Measurements from ENCODE around the gene SND1.

Gene SND1

DNA sequence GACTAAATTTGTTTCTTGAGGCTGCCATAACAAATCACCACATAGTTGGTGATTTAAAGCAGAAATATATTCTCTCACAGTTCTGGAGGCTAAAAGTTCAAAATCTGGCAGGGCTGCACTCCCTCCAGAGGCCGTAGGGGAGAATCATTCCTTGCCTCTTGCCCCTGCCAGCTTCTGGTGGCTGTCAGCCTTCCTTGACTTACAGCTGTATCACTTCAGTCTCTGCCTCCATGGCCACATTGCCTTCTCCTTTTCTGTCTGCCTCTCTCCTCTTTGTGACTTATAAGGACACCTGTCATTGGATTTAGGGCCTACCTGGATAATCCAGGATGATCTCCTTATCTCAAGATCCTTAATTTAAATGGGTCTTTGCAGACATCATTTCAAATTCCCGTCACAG, 385.1 kb downstream of the SND1 start:
- Histone ChIP-seq H3K79me2 (ENCODE audit: insufficient read depth, low read length) (no peaks in the 10 kb centered on the region), H2AFZ (ENCODE audit: low read length) (no peak overlapping the region), H3F3A (ENCODE audit: insufficient read depth, low read length) (no peaks in the 10 kb centered on the region), H3K27me3 (ENCODE audit: insufficient read depth, low read length) (peaks cover 10% of the 10 kb centered on the region; the same call in 1 of the 2 replicates), H3K9ac (ENCODE audit: low read length) (no peak overlapping the region), H3K4me3 (ENCODE audit: low read depth, low read length, poor library complexity, severe bottlenecking) (no peak overlapping the region), H3K4me2 (ENCODE audit: low read length) (no peak overlapping the region), H4K20me1 (ENCODE audit: insufficient read depth, low read length) (no peaks in the 10 kb centered on the region), H3K27ac (ENCODE audit: low read depth, low read length, poor library complexity, severe bottlenecking) (no peak overlapping the region), H3K9me3 (ENCODE audit: low read length) (no peaks in the 10 kb centered on the region), H3K9me2 (ENCODE audit: low read depth, low read length) (no peaks in the 10 kb centered on the region), H3K4me1 (ENCODE audit: insufficient read depth, low read length, severe bottlenecking) (peaks cover 13% of the 10 kb centered on the region), H3K36me3 (ENCODE audit: insufficient read depth, low read length) (no peaks in the 10 kb centered on the region; the same call in 1 of the 2 replicates)
- TF ChIP-seq, protein P1, sequence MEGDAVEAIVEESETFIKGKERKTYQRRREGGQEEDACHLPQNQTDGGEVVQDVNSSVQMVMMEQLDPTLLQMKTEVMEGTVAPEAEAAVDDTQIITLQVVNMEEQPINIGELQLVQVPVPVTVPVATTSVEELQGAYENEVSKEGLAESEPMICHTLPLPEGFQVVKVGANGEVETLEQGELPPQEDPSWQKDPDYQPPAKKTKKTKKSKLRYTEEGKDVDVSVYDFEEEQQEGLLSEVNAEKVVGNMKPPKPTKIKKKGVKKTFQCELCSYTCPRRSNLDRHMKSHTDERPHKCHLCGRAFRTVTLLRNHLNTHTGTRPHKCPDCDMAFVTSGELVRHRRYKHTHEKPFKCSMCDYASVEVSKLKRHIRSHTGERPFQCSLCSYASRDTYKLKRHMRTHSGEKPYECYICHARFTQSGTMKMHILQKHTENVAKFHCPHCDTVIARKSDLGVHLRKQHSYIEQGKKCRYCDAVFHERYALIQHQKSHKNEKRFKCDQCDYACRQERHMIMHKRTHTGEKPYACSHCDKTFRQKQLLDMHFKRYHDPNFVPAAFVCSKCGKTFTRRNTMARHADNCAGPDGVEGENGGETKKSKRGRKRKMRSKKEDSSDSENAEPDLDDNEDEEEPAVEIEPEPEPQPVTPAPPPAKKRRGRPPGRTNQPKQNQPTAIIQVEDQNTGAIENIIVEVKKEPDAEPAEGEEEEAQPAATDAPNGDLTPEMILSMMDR (IDR thresholded peaks at IDR 0.05; ENCODE audit: low read length), result no peak; the same call in 1 of the 2 replicates
- no peak for TF ChIP-seq EZH2 (IDR thresholded peaks at IDR 0.05; ENCODE audit: borderline replicate concordance, low read length)

DNA sequence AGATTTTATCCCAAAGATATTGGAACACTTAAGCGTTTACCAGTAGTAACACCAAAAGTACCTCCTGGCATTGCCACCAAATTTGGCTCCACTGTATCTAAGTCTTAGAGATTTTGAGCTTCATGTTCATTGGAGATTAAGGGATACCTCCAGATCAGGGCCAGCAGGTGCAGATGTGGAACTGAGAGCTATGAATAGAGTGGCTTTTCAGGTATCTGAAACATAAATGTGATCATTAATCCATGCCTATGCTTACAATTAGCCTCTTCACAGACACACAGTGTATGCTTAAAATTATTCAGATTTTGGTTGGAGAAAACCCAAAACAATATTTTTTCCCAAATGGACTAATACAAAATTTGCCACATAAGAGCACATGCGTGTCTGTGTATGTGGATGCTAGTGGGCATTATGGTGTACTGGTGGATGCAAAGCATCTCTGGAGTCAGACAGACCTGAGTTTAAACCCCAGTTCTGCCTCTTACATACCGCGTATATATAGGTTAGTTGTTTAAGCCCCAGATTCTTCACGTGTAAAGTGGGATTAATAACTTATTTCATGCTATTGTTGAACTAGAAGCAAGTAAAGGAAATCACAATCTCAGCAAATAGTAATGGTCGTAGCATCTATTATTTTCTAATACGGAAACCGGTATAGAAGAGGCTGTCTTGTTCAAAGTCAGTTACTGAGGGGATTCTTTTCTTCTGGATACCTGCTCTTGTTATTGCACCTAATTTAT, 386.1 kb downstream of the SND1 start:
- Histone ChIP-seq H3K9ac (ENCODE audit: low read length) (no peak overlapping the region), H3K9me2 (ENCODE audit: low read depth, low read length) (no peaks in the 10 kb centered on the region), H3K27ac (ENCODE audit: low read depth, low read length, poor library complexity, severe bottlenecking) (no peak overlapping the region), H4K20me1 (ENCODE audit: insufficient read depth, low read length) (no peaks in the 10 kb centered on the region), H3K4me3 (ENCODE audit: low read depth, low read length, poor library complexity, severe bottlenecking) (no peak overlapping the region), H2AFZ (ENCODE audit: low read length) (no peak overlapping the region), H3F3A (ENCODE audit: insufficient read depth, low read length) (no peaks in the 10 kb centered on the region), H3K4me1 (ENCODE audit: insufficient read depth, low read length, severe bottlenecking) (peaks cover 7% of the 10 kb centered on the region), H3K27me3 (ENCODE audit: insufficient read depth, low read length) (peaks cover 6% of the 10 kb centered on the region; the same call in 1 of the 2 replicates), H3K36me3 (ENCODE audit: insufficient read depth, low read length) (no peaks in the 10 kb centered on the region; the same call in 1 of the 2 replicates), H3K79me2 (ENCODE audit: insufficient read depth, low read length) (no peaks in the 10 kb centered on the region), H3K9me3 (ENCODE audit: low read length) (no peaks in the 10 kb centered on the region), H3K4me2 (ENCODE audit: low read length) (no peak overlapping the region)
- TF ChIP-seq, protein P1 (IDR thresholded peaks at IDR 0.05; ENCODE audit: low read length), result no peak
- TF ChIP-seq EZH2 (IDR thresholded peaks at IDR 0.05; ENCODE audit: borderline replicate concordance, low read length), result no peak

DNA sequence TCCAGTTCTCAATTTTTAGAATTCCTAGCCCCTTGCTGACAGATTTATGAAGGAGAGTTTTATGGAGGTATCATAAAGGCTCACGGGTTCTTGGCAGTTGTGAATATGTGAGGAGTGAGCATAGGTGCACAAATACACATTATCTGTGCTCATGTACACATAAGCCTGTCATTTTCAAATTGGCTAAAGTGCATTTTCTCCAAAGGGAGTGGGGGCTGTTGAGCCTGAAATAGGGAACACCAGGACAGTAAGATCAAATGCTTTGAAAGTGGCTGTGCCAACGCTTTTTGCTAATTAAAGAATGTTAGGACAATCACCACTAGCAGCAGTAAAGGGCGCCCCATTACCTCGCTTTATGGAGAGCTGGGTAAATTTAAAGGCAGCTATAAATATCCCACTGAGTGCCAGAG, 387.6 kb downstream of the SND1 start:
- TF ChIP-seq EZH2 (IDR thresholded peaks at IDR 0.05; ENCODE audit: borderline replicate concordance, low read length), result no peak
- TF ChIP-seq, protein P1 (IDR thresholded peaks at IDR 0.05; ENCODE audit: low read length), result no peak
- H4K20me1 ChIP-seq (ENCODE audit: insufficient read depth, low read length), result no peaks in the 10 kb centered on the region

More for the DNA sequence above, 387.6 kb downstream of the SND1 start:
- Histone ChIP-seq H3K4me3 (ENCODE audit: low read depth, low read length, poor library complexity, severe bottlenecking) (no peak overlapping the region), H3K9me2 (ENCODE audit: low read depth, low read length) (no peaks in the 10 kb centered on the region), H3K36me3 (ENCODE audit: insufficient read depth, low read length) (no peaks in the 10 kb centered on the region), H3K27ac (ENCODE audit: low read depth, low read length, poor library complexity, severe bottlenecking) (no peak overlapping the region), H3K27me3 (ENCODE audit: insufficient read depth, low read length) (no peaks in the 10 kb centered on the region), H3K79me2 (ENCODE audit: insufficient read depth, low read length) (no peaks in the 10 kb centered on the region), H3K9me3 (ENCODE audit: low read length) (no peaks in the 10 kb centered on the region), H2AFZ (ENCODE audit: low read length) (no peak overlapping the region), H3K4me2 (ENCODE audit: low read length) (no peak overlapping the region), H3K9ac (ENCODE audit: low read length) (no peak overlapping the region), H3K4me1 (ENCODE audit: insufficient read depth, low read length, severe bottlenecking) (peaks cover 12% of the 10 kb centered on the region), H3F3A (ENCODE audit: insufficient read depth, low read length) (no peaks in the 10 kb centered on the region)

Data from OCI-LY1 (cell line).